H9 (cell line): ENCODE data around the gene EPSTI1. TPM values are rescaled to one million over a fixed set of nuclear protein-coding genes. Genes with fewer than 3 reads are reported as not detected.
"Not testable (repeated sequence)": the region's sequence is repeated elsewhere in the genome, so short reads cannot be mapped to it uniquely, and the experiment has no call there.

Experiments used
- DNase-seq: peaks from one replicate; pipeline ENCODE4 v3.0.0-alpha.2; 2017
- H2AFZ ChIP-seq: one replicate; pipeline ENCODE4 v1.6.1; 2013; ENCODE audit warnings: mild to moderate bottlenecking, low read length, control low read depth, moderate library complexity
- H2AK5ac ChIP-seq: 2 replicates; pipeline ENCODE4 v1.6.1; 2013; ENCODE audit warnings: low read length, control low read depth, mixed read lengths; ENCODE audit not compliant: insufficient read length
- H2BK120ac ChIP-seq: one replicate; pipeline ENCODE4 v1.6.1; 2013; ENCODE audit warnings: low read depth, mild to moderate bottlenecking, low read length, control low read depth, inconsistent platforms; ENCODE audit not compliant: poor library complexity, severe bottlenecking
- H2BK12ac ChIP-seq: 2 replicates; pipeline ENCODE4 v1.6.1; 2013; ENCODE audit warnings: low read length, control low read depth, mixed read lengths, low read depth; ENCODE audit not compliant: insufficient read length
- H2BK15ac ChIP-seq: 2 replicates; pipeline ENCODE4 v1.6.1; 2013; ENCODE audit warnings: low read depth, low read length, control low read depth
- H2BK20ac ChIP-seq: one replicate; pipeline ENCODE4 v1.6.1; 2013; ENCODE audit warnings: low read depth, mild to moderate bottlenecking, low read length, control low read depth, inconsistent platforms; ENCODE audit not compliant: poor library complexity, severe bottlenecking
- H2BK5ac ChIP-seq: 2 replicates; pipeline ENCODE4 v1.6.1; 2013; ENCODE audit warnings: low read length, control low read depth, mixed read lengths; ENCODE audit not compliant: insufficient read length
- H3K14ac ChIP-seq: 2 replicates; pipeline ENCODE4 v1.6.1; 2013; ENCODE audit warnings: low read length, control low read depth; ENCODE audit not compliant: insufficient read depth
- H3K18ac ChIP-seq: 2 replicates; pipeline ENCODE4 v1.6.1; 2013; ENCODE audit warnings: low read depth, mild to moderate bottlenecking, mixed read lengths, low read length, control low read depth; ENCODE audit not compliant: insufficient read length
- H3K23ac ChIP-seq: 2 replicates; pipeline ENCODE4 v1.6.1; 2013; ENCODE audit warnings: low read length, control low read depth, mixed read lengths, low read depth; ENCODE audit not compliant: insufficient read length
- H3K23me2 ChIP-seq: 2 replicates; pipeline ENCODE4 v1.6.1; 2013; ENCODE audit warnings: low read depth, mild to moderate bottlenecking, mixed read lengths, low read length, control low read depth; ENCODE audit not compliant: insufficient read length, poor library complexity, severe bottlenecking
- H3K27ac ChIP-seq: 2 replicates; pipeline ENCODE4 v1.5.1; 2013; ENCODE audit warnings: low read length, control low read depth, mixed read lengths, low read depth; ENCODE audit not compliant: insufficient read length
- H3K27me3 ChIP-seq: 2 replicates; pipeline ENCODE4 v1.6.1; 2013; ENCODE audit warnings: low read length, control low read depth, inconsistent platforms; ENCODE audit not compliant: insufficient read depth
- H3K4ac ChIP-seq: 2 replicates; pipeline ENCODE4 v1.6.1; 2013; ENCODE audit warnings: low read depth, mild to moderate bottlenecking, control low read depth, inconsistent platforms, low read length, moderate library complexity
- H3K4me1 ChIP-seq: 2 replicates; pipeline ENCODE4 v1.6.1; 2013; ENCODE audit warnings: low read length, control low read depth, inconsistent platforms; ENCODE audit not compliant: insufficient read depth
- H3K4me2 ChIP-seq: 2 replicates; pipeline ENCODE4 v1.6.1; 2013; ENCODE audit warnings: low read length, control low read depth, mixed read lengths; ENCODE audit not compliant: insufficient read length, insufficient read depth
- H3K56ac ChIP-seq: 2 replicates; pipeline ENCODE4 v1.6.1; 2013; ENCODE audit warnings: low read depth, mild to moderate bottlenecking, mixed read lengths, low read length, control low read depth; ENCODE audit not compliant: insufficient read length
- H3K79me1 ChIP-seq: 2 replicates; pipeline ENCODE4 v1.6.1; 2013; ENCODE audit warnings: low read depth, mild to moderate bottlenecking, moderate library complexity, low read length, control low read depth, inconsistent platforms; ENCODE audit not compliant: insufficient read depth, poor library complexity, severe bottlenecking
- H3K79me2 ChIP-seq: 2 replicates; pipeline ENCODE4 v1.6.1; 2013; ENCODE audit warnings: low read length, control low read depth, inconsistent platforms; ENCODE audit not compliant: insufficient read depth
- H3K9ac ChIP-seq: 2 replicates; pipeline ENCODE4 v1.6.1; 2013; ENCODE audit warnings: low read length, control low read depth, mixed read lengths; ENCODE audit not compliant: insufficient read length; ENCODE audit errors: extremely low read depth
- H3K9me3 ChIP-seq: one replicate; pipeline ENCODE4 v1.6.1; 2013; ENCODE audit warnings: low read depth, low read length, inconsistent platforms; ENCODE audit not compliant: control insufficient read depth
- H3T11ph ChIP-seq: one replicate; pipeline ENCODE4 v1.6.1; 2013; ENCODE audit warnings: mild to moderate bottlenecking, low read length, control low read depth, inconsistent platforms
- H4K20me1 ChIP-seq: one replicate; pipeline ENCODE4 v1.6.1; 2013; ENCODE audit not compliant: control insufficient read depth, insufficient read length, insufficient read depth
- H4K5ac ChIP-seq: 2 replicates; pipeline ENCODE4 v1.6.1; 2013; ENCODE audit warnings: low read depth, mild to moderate bottlenecking, mixed read lengths, low read length, control low read depth; ENCODE audit not compliant: insufficient read length
- H4K8ac ChIP-seq: replicated peaks from 2 replicates; pipeline ENCODE4 v1.6.1; 2013; ENCODE audit warnings: low read length, control low read depth, mixed read lengths, low read depth; ENCODE audit not compliant: insufficient read length
- H4K91ac ChIP-seq: 2 replicates; pipeline ENCODE4 v1.6.1; 2013; ENCODE audit warnings: low read depth, mild to moderate bottlenecking, moderate library complexity, mixed read lengths, low read length, control low read depth; ENCODE audit not compliant: insufficient read length
- H3K27ac Mint-ChIP-seq, 3 experiments: 2 replicates in 2 of 3; 3 replicates in 1 of 3; pipeline ENCODE4 v1.8.0; 2020 to 2021; ENCODE audit warnings: mixed read lengths in 3 of 3, mild to moderate bottlenecking in 1 of 3, moderate library complexity in 1 of 3
- H3K27me3 Mint-ChIP-seq: 2 replicates; pipeline ENCODE4 v1.8.0; 2021; ENCODE audit warnings: low read depth, mild to moderate bottlenecking, moderate library complexity, mixed read lengths
- H3K36me3 Mint-ChIP-seq, 3 experiments: 2 replicates in 2 of 3; 3 replicates in 1 of 3; pipeline ENCODE4 v1.8.0; 2020 to 2021; ENCODE audit warnings: low read depth in 3 of 3, mixed read lengths in 3 of 3; ENCODE audit not compliant: insufficient read depth in 1 of 3
- H3K4me1 Mint-ChIP-seq, 2 experiments: 2 replicates each; pipeline ENCODE4 v1.8.0; 2020; ENCODE audit warnings: mixed read lengths in 2 of 2
- H3K4me3 Mint-ChIP-seq, 2 experiments: 2 replicates in 1 of 2; 3 replicates in 1 of 2; pipeline ENCODE4 v1.8.0; 2020 to 2021; ENCODE audit warnings: mild to moderate bottlenecking in 2 of 2, mixed read lengths in 2 of 2, moderate library complexity in 1 of 2
- H3K9me3 Mint-ChIP-seq, 2 experiments: 2 replicates in 1 of 2; 3 replicates in 1 of 2; pipeline ENCODE4 v1.8.0; 2020; ENCODE audit warnings: mild to moderate bottlenecking in 2 of 2, mixed read lengths in 2 of 2, moderate library complexity in 1 of 2
- CTCF ChIP-seq: fragments of 200-600 bp; sonication (generic); conservative IDR thresholded peaks from 3 replicates; pipeline ENCODE4 v1.8.0; 2021; ENCODE audit warnings: antibody characterized with exemption, mild to moderate bottlenecking
- WGBS: extraction: QIAGEN DNeasy Blood & Tissue Kit; methylation state at CpG from one replicate; pipeline ENCODE4 v1.1.7; 2013; ENCODE audit warnings: missing lambda C conversion rate, low lambda C conversion rate, mixed read lengths; ENCODE audit not compliant: insufficient read length; ENCODE audit errors: extremely low coverage; 5-methylcytosine and 5-hydroxymethylcytosine counted together
- total RNA-seq: library from RNA; stranded (reverse); gene quantifications from 2 replicates; pipeline ENCODE4 v1.2.1, GENCODE V29; 2021

EPSTI1 gene
- total RNA-seq, 1 experiment from 2014 or later: 0.70 TPM

DNA sequence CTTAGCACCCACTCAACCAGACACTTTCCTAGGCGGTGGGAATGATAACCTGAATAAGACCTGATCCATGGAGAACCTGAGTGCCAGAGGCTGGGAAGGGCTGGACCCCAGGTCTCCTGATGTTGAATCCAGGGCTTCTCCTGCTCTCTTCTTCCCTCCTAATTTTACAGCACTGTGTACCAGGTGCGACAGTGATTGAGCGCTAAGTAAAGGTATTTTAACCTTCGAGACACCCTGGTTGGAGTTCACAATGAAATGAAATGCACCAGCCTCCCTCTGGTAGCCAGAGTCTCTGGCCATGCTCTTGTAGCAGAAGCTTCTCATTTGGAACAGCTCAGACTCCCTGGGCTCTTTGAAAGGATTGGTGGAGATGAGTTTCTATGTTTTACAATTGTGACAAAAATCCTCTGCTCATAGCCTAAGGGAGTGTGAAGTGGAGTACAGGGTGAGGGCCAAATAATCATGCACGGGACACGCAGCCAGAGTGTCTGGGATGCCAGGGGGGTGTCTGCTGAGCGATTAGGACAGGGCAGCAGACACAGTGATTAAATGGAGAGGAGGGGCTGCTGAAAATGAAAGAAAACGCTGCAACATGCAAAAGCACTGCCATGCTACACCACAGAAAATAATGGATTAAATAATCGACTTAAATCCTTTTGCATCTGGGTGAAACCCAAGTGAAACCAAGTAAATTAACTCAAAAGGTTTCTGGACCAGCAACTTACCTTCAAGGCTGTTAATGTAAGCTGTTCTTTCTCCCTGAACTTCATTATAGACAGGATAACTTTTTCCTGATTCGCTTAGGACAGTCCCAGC, 126.9 kb downstream of the EPSTI1 start:
- H2BK20ac ChIP-seq: no peak overlapping the region
- Mint-ChIP-seq H3K4me3 (no peak overlapping the region; a peak in 1 of 5 replicates), H3K4me1 (peaks cover 28 to 40% of the 10 kb centered on the region in 2 experiments), H3K9me3 (peaks cover 0 to 15% of the 10 kb centered on the region in 2 experiments; a peak in 4 of 5 replicates), H3K36me3 (peaks cover 74 to 85% (median 77%) of the 10 kb centered on the region in 3 experiments), H3K27ac (peak overlapping the region; percentile 60 to 78 (median 75); a peak in 4 of 7 replicates), H3K27me3 (no peaks in the 10 kb centered on the region)
- H3K27ac ChIP-seq: no peak overlapping the region
- H2AFZ ChIP-seq: no peak overlapping the region
- no peak overlapping the region for H3K9ac ChIP-seq
- no peak overlapping the region for H3T11ph ChIP-seq
- H2BK5ac ChIP-seq: no peak overlapping the region
- no peaks in the 10 kb centered on the region for H3K9me3 ChIP-seq
- H4K20me1 ChIP-seq: no peaks in the 10 kb centered on the region
- no peak overlapping the region for H3K4ac ChIP-seq
- H2AK5ac ChIP-seq: no peak overlapping the region
- no peak overlapping the region for H2BK120ac ChIP-seq
- TF ChIP-seq CTCF: no peak
- no peak overlapping the region for H3K14ac ChIP-seq
- H3K23me2 ChIP-seq: no peaks in the 10 kb centered on the region
- H3K79me2 ChIP-seq: no peaks in the 10 kb centered on the region
- no CpG with 5 or more reads among the region's 10 CpGs for WGBS
- no peak overlapping the region for H4K8ac ChIP-seq
- no peak overlapping the region for H2BK15ac ChIP-seq
- H3K56ac ChIP-seq: no peak overlapping the region
- no peak overlapping the region for H3K18ac ChIP-seq
- no peak overlapping the region for H3K4me2 ChIP-seq
- H3K4me1 ChIP-seq: no peaks in the 10 kb centered on the region
- H3K27me3 ChIP-seq: no peaks in the 10 kb centered on the region
- no peak overlapping the region for H4K91ac ChIP-seq
- H4K5ac ChIP-seq: no peak overlapping the region
- no peaks in the 10 kb centered on the region for H3K79me1 ChIP-seq
- DNase-seq: no peak
- no peak overlapping the region for H3K23ac ChIP-seq
- no peak overlapping the region for H2BK12ac ChIP-seq

- H3K27me3 Mint-ChIP-seq, H2BK120ac ChIP-seq, H3K9me3 ChIP-seq, H3K9ac ChIP-seq, H2BK5ac ChIP-seq, H3K27ac ChIP-seq, H4K8ac ChIP-seq, H3K4me1 ChIP-seq, H3T11ph ChIP-seq, H3K18ac ChIP-seq, H2BK20ac ChIP-seq, H3K79me2 ChIP-seq, H2BK12ac ChIP-seq, H3K4me2 ChIP-seq, H3K4ac ChIP-seq, H3K56ac ChIP-seq, H4K5ac ChIP-seq, H2BK15ac ChIP-seq, H2AK5ac ChIP-seq, H4K20me1 ChIP-seq, H2AFZ ChIP-seq, H3K79me1 ChIP-seq, H3K14ac ChIP-seq, H3K23me2 ChIP-seq, H4K91ac ChIP-seq, H3K27me3 ChIP-seq, H3K23ac ChIP-seq, DNase-seq, H3K4me3 Mint-ChIP-seq: not testable (repeated sequence)
- H3K4me1 Mint-ChIP-seq: peaks cover 15 to 28% of the 10 kb centered on the region in 2 experiments
- WGBS: no CpG with 5 or more reads among the region's 2 CpGs
- peaks cover 71 to 84% (median 74%) of the 10 kb centered on the region in 3 experiments for H3K36me3 Mint-ChIP-seq
- peak overlapping the region in 1 of 3 experiments; percentile 9; a peak in 2 of 7 replicates for H3K27ac Mint-ChIP-seq
- peaks cover 2 to 15% of the 10 kb centered on the region in 2 experiments; a peak in 4 of 5 replicates for H3K9me3 Mint-ChIP-seq
Observed at GRCh38 chr13:42862370-42862769, 129.7 kb downstream of the EPSTI1 start.
